Stimulated activated CD8-positive, alpha-beta memory T cell treated with anti-CD3 and anti-CD28 coated beads, Interleukin-15, amount 100 ng/mL, for 48 hours (primary cell): ENCODE measurements around the gene NPR3.

Experiments
- DNase-seq, 2 donors: peaks; one replicate each; pipeline ENCODE4 v3.0.0-alpha.2; 2020; ENCODE audit warnings: low read depth in 2 of 2

The NPR3 gene

GRCh38 chr5:32712481-32713360, 1.6 kb downstream of the NPR3 start:
- no peak for DNase-seq

DNA sequence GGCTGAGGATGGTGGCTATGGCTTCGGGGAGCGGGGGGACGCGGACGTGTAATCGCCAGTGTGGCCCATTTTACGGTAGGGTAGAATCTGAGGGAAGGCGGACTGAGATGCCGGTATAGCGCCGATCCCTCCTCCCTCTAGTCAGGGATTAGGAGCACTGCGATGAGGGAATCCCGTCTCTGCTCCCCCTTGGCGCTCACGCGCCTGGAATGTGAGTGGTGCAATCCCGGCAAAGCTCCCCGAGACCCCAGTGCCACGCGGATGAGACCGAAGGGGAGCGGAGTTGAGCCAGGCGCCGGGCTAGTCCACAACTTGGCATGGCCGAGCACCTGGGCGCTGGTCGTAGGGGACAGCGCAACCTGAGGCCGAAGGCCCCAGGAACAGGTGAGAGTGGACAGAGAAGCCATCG, 2.2 kb downstream of the NPR3 start:
- DNase-seq: no peak

DNA sequence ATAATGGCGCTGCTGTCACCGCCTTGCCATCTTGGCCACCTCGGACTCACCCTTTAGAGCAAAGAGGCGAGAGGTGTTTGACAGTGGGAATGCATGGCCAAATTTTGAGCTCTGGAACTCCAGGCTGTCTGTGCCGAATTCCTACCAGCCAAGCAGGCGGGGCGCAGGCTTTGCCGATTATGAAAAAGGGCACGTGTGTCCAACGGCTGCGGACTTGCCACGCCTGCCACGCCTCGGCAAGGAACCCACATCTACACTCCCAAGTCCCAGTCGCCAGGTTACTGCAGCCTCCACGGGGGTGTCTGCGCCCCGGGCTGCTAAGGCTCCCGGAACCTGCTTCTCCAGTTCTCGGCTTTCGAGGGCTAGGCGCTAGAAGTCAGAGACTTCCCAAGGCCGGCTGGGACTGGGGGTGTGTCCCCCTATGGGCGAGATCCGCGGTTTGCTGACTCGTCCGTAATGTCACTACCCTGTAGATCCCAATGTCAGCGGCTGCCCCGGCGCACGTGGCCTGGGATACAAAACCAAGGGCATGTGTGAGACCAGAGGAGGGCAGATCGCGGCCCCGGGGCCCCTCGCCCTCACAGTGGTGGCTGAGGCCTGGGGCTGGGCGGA, 2.8 kb downstream of the NPR3 start:
- no peak for DNase-seq

DNA sequence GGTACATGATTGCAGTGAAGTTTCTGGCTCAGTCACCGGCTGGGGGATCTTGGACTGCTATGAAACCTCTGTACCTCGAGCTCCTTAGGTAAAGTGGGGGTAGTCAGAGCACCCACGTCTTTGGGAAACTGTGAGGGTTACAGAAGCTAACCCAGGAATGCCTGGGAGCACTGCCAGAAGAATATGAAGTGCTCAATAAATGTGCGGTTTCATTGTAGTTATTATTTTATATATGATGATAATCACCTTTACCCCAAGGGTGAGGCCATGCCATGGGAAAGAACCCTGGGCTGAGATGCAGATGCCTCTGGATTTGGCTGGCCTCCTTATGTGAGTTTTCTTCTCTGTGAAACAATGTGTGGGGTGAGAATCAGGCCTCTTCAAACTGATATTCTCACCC, 3.7 kb downstream of the NPR3 start:
- no peak for DNase-seq

- no peak for DNase-seq
Observed at GRCh38 chr5:32720300-32720699, 9.2 kb downstream of the NPR3 start.

DNA sequence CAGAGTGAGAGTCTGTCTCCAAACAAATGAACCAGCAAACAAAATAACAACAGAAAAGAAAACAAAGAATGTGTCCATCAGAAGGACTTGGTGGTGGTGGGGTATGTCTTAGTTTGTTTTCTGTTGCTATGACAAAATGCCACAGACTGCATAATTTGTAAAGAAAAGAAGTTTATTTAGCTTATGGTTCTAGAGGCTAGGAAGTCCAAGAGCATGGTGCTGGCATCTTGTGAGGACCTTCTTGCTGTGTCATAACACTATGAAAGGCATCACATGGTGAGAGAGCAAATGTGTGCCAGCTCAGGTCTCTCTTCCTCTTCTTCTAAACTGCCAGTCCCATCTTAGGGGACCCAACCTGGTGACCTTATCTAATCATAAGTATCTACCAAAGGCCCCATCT, 10.5 kb downstream of the NPR3 start:
- no peak for DNase-seq

- DNase-seq: no peak
Observed at GRCh38 chr5:32722957-32723356, 11.8 kb downstream of the NPR3 start.

DNA sequence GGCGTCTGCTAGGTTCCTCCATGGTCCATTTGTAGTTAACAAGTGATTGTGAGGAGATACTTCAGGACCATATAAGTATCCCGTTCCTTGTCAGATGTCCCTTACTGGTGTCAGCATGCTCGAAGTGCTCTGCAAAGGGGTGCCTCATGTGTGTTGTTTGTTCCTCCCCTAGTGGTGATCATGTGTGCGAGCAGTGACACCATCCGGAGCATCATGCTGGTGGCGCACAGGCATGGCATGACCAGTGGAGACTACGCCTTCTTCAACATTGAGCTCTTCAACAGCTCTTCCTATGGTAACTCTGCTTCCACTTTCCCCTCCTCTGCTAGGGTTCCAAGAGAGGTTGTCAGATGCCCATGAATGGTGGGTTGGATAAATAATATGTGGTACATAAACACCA, 13.4 kb downstream of the NPR3 start:
- DNase-seq: no peak

DNA sequence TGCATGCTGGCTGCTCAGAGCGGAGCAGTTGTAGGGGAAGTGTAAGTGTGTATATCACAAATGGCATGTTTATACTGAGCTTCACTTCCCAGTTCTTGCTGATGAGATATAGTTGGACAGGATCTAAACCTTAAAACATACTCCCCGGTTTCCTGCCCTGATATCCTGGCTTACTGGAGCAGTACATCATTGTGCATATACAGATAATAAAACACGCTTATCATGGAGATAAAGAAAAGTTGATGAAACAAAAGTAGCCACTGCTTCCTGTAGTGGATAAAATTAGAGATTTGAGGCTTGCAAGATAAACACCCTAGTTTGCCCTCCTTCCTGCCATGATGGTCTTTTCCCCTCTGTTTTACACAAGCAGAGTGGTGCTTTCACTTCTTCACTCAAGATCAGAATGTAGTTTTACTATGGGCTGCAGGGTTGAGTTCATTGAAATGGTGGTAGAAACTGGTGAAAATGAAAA, 15.0 kb downstream of the NPR3 start:
- no peak for DNase-seq

DNA sequence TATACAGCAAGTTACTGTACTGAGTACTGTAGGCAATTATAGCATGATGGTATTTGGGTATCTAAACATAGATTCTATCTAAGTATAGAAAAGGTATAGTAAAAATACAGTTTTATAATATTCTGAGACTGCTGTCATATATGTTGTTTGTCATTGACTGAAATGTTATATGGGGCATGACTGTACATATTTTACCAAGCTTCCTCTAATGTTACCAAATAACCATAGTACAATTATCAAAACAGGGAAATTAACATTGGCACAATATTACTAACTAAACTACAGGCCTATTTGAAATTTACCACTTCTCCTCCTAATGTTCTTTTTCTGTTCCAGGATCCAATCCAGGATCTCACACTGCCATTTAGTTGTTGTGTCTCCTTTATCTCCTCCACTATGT, 18.5 kb downstream of the NPR3 start:
- no peak for DNase-seq

DNA sequence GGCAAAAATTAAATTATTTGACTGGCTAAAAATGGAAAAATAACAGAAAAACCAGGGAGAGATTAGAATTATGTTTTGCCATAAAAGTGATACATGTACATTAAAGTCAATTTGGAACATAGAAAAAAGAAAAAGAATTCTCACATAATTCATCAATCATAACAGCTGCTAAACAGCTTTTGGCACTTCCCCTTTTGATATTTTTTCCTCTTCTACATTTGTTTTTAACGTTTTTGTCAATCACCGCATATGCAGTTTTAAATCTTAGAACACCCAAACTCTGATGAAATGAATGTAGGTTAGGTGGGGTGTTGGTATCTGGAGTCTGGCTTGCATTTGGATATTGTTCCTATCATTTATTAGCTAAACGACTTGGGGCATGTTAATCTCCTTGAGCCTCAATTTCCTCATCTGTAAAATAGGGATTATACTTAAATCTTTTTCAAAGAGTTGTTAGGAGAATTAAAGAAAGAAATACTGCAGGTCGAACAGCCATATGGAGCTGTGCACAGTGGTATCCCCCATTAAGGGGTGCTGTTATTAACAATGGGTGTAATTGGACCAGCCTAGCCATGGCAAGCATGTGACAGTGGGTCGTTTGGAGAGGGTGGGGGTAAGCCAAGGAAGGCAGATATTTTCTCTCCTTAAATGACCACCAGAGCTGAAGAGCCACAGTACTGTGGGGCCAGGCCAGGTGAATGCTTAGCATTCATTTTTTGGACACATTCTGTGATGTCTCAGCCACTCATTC, 22.6 kb downstream of the NPR3 start:
- no peak for DNase-seq

- DNase-seq: no peak
Observed at GRCh38 chr5:32734827-32735378, 23.8 kb downstream of the NPR3 start.

DNA sequence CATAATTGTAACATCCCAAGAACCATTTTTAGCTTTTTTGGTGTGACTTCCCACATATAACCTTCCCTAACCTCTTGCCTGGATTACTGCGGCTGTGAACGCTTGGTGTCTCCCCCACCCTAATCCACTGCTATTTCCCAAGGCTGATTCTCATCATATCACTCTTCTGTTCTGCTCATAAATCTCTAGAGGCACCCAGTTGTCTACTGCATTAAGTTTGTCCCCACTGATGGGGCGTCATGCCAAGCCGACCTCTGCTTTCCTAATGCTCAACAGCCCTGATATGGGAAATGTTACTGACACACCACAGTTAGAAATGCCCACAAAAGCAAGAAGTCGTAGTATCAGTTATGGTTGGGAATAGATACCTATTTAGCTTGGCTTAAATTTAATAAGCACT, 24.4 kb downstream of the NPR3 start:
- DNase-seq: no peak

DNA sequence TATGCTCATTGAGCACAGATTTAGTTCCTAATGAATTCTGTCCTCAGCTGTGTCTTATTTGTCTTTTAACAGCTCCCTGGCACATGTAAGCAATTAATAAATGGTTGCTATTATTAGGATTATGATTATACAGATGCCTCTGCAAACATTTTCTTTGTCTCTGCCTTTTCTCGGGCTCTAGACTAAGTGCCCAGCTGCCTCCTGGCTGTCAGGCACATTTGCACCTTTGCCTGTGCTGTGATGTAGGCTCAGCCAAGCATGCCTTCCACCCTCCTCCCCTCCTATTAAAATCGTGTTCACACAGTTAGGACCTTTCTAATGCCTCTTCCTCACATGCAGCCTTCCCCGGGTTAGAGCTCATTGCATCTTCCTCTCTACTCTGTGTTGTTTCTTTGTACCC, 25.7 kb downstream of the NPR3 start:
- no peak for DNase-seq

DNA sequence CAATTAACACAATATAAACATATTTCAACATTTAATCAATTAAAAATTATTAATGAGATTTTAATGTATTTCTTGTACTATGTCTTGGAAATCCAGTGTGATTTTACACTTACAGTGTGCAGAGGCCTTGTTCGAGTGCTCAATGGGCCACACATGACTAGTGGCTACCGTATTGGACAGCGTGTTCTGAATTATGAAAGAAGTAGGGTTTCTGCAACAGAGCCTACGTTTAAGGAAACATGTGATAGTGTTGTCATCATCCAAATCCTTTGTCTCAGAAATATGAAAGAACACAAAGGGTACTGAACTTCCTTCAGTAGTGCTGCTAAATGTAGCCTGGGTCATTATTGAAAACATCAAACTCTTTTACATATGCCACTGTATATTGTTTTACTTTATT, 29.5 kb downstream of the NPR3 start:
- DNase-seq: no peak

GRCh38 chr5:32745317-32745716, 34.2 kb downstream of the NPR3 start:
- DNase-seq: no peak

- DNase-seq: no peak
Observed at GRCh38 chr5:32752411-32752810, 41.3 kb downstream of the NPR3 start.

GRCh38 chr5:32753051-32753450, 41.9 kb downstream of the NPR3 start:
- DNase-seq: no peak

DNA sequence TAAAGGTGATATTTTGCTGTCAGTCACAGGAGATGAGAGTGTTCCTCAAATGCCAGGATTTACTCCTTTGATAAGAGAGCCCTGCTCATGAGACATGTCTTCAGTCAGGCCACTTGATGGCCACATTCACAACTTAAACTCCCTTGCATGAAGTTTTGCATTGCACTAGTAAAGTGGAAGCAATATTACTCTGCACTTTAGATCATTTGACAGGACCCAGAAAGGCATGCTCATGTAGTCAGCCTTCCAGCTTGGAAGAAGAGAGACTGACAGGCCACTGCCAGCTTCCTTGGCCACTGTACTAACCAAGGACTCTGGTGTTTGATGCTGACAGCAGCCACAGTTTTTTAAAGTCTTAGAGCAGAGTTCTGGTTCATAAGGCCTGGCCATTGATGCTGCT, 42.6 kb downstream of the NPR3 start:
- DNase-seq: no peak

DNA sequence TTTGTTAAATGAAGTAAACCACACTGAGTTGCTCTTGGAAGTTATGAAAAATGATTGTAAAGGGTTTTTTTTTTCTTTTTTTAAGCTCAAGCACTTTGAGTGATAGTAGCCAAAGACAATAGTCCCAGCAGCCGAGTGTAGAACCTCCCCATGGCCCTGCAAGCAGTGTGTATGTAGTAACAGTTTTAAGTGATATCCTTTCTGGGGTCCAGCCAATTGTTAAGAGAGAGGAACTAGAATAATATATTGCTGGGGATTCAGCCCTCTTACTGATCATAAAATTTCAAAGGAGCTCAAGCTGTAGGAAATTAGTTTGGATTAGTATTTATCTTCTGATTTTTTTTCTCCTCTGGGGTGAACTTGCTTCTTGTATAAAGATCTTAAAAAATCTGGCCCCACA, 43.2 kb downstream of the NPR3 start:
- no peak for DNase-seq

DNA sequence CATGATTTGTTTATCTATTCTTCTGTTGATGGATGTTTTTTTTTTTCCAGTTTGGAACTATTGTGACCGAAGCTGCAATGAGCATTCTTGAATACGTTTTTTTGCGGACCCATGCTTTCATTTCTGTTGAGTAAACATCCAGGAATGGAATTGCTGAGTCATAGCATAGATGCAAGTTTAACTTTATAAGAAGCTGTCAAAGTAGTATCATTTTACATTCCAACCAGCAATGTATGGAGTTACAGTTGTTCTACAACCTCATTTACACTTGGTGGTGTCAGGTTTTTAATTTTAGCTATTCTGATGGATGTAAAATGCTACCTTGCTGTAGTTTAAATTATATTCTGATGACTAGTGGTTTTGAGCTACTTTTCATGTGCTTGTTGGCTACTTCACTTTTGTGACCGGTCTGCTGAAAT, 49.0 kb downstream of the NPR3 start:
- DNase-seq: no peak

DNA sequence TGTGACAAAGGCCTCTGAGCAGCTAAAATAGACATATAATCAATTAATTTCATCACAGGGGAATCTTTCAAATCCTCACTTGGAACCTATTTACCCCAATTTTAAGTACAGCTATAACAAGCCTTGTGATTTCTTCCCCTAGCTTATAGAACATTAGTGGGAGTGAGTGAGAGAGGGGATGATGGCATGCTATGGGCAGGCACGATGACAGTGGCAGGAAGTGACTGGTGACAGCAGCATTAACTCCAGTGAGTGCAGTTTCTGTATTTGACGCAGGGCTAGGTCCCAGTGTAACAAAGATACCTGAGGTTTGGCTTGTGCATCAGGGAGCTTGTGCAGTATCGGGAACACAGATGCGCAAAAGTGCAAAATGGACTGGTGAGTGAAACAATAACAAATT, 54.1 kb downstream of the NPR3 start:
- no peak for DNase-seq
